ENCODE data around the gene KIF1A.
"Not testable (repeated sequence)": the region's sequence is repeated elsewhere in the genome, so short reads cannot be mapped to it uniquely, and the experiment has no call there.

The KIF1A gene

GRCh38 chr2:240685771-240686371 is 134.1 kb downstream of the KIF1A start:
- no peak for DNase-seq (ENCODE audit: low spot score)

GRCh38 chr2:240683980-240684728 is 135.9 kb downstream of the KIF1A start:
- not testable (repeated sequence) for DNase-seq (ENCODE audit: low spot score)

GRCh38 chr2:240683329-240683979 is 136.6 kb downstream of the KIF1A start:
- not testable (repeated sequence) for DNase-seq (ENCODE audit: low spot score)

- DNase-seq (ENCODE audit: low spot score) = not testable (repeated sequence)
These were observed 137.4 kb downstream of the KIF1A start, which contains the start of gene AQP12B for GRCh38 chr2:240682431-240683224. Gene AQP12B (minus strand): TSS chr2:240682885. CDS start chr2:240682837, 48 bp downstream.

- not testable (repeated sequence) for DNase-seq (ENCODE audit: low spot score)
These were observed 139.8 kb downstream of the KIF1A start for GRCh38 chr2:240680185-240680584.

GRCh38 chr2:240678909-240679308 is 141.1 kb downstream of the KIF1A start:
- not testable (repeated sequence) for DNase-seq (ENCODE audit: low spot score)

- DNase-seq (ENCODE audit: low spot score) = not testable (repeated sequence)
These were observed 142.0 kb downstream of the KIF1A start for GRCh38 chr2:240678043-240678442.

- not testable (repeated sequence) for DNase-seq (ENCODE audit: low spot score)
These were observed 144.7 kb downstream of the KIF1A start for GRCh38 chr2:240675345-240675744.

GRCh38 chr2:240674461-240675184 is 145.4 kb downstream of the KIF1A start:
- not testable (repeated sequence) for DNase-seq (ENCODE audit: low spot score)

GRCh38 chr2:240672701-240673190 is 147.3 kb downstream of the KIF1A start:
- no peak for DNase-seq (ENCODE audit: low spot score)

- DNase-seq (ENCODE audit: low spot score) = no peak
These were observed 147.8 kb downstream of the KIF1A start for GRCh38 chr2:240672076-240672700.

GRCh38 chr2:240670950-240671349 is 149.1 kb downstream of the KIF1A start:
- no peak for DNase-seq (ENCODE audit: low spot score)

- DNase-seq (ENCODE audit: low spot score) = no peak
These were observed 149.6 kb downstream of the KIF1A start for GRCh38 chr2:240670402-240670801.

GRCh38 chr2:240664622-240665021 is 155.4 kb downstream of the KIF1A start:
- no peak for DNase-seq (ENCODE audit: low spot score)
